H1 (cell line): ENCODE results near the gene GUCY2C. TPM values are rescaled to one million over a fixed set of nuclear protein-coding genes. Genes with fewer than 3 reads are reported as not detected.

Source experiments
- CTCF ChIA-PET: fragments of 300-600 bp; sonication (Branson Sonifier 250); formaldehyde crosslinking; loops from one replicate; lab custom pipeline; 2021; ENCODE audit not compliant: partially characterized antibody; lab: Charles Lee
- POLR2A ChIA-PET: fragments of 300-600 bp; sonication (Branson Sonifier 250); formaldehyde crosslinking; loops from one replicate; lab custom pipeline; 2021; ENCODE audit warnings: inconsistent platforms; ENCODE audit not compliant: partially characterized antibody; lab: Charles Lee
- DNase-seq, 2 experiments: peaks; one replicate each; pipeline versions ENCODE4 v3.0.0 to v3.0.0-alpha.2; 2010 to 2022; ENCODE audit warnings: low spot score in 2 of 2, low read depth in 1 of 2, mixed read lengths in 1 of 2
- FAIRE-seq: peaks from 2 replicates; lab custom pipeline; 2011; peaks lifted over from hg19 to GRCh38; lab: Jason Lieb, UNC
- H2AFZ ChIP-seq: 2 replicates; pipeline ENCODE4 v1.8.1; 2012; ENCODE audit warnings: low read length, inconsistent platforms
- H2AK5ac ChIP-seq: 2 replicates; pipeline ENCODE4 v1.6.1; 2013; ENCODE audit warnings: low read depth, low read length
- H2BK120ac ChIP-seq: replicated peaks from 2 replicates; pipeline ENCODE3; 2013; ENCODE audit warnings: low read depth, low read length, inconsistent platforms
- H2BK12ac ChIP-seq: 2 replicates; pipeline ENCODE4 v1.6.1; 2013; ENCODE audit warnings: low read depth, low read length
- H2BK15ac ChIP-seq: 2 replicates; pipeline ENCODE4 v1.6.1; 2013; ENCODE audit warnings: low read length
- H2BK20ac ChIP-seq: 2 replicates; pipeline ENCODE4 v1.6.1; 2013; ENCODE audit warnings: low read length
- H2BK5ac ChIP-seq: 2 replicates; pipeline ENCODE4 v1.6.1; 2013; ENCODE audit warnings: low read depth, low read length
- H3K14ac ChIP-seq: 2 replicates; pipeline ENCODE4 v1.6.1; 2013; ENCODE audit warnings: inconsistent platforms; ENCODE audit not compliant: insufficient read length
- H3K18ac ChIP-seq: 2 replicates; pipeline ENCODE4 v1.6.1; 2013; ENCODE audit warnings: low read length; ENCODE audit errors: extremely low read depth
- H3K23ac ChIP-seq: 2 replicates; pipeline ENCODE4 v1.6.1; 2013; ENCODE audit warnings: inconsistent platforms; ENCODE audit not compliant: insufficient read length
- H3K23me2 ChIP-seq: 2 replicates; pipeline ENCODE4 v1.6.1; 2013; ENCODE audit warnings: low read depth, low read length
- H3K27ac ChIP-seq: 2 replicates; pipeline ENCODE4 v1.6.1; 2011; ENCODE audit warnings: low read depth, low read length, inconsistent platforms
- H3K27me3 ChIP-seq, 4 experiments: replicated peaks in 1 of 4; 1 replicate in 1 of 4; 2 replicates in 3 of 4; pipeline versions ENCODE4 v1.6.1 to v1.8.1; 2011 to 2013; ENCODE audit warnings: low read length in 3 of 4, mild to moderate bottlenecking in 3 of 4, inconsistent platforms in 2 of 4, mixed read lengths in 2 of 4, moderate library complexity in 1 of 4; ENCODE audit not compliant: control insufficient read depth in 3 of 4, insufficient read depth in 3 of 4; ENCODE audit errors: extremely low read depth in 1 of 4
- H3K36me3 ChIP-seq, 4 experiments: 2 replicates each; pipeline versions ENCODE4 v1.6.1 to v1.8.1; 2011 to 2013; ENCODE audit warnings: mild to moderate bottlenecking in 4 of 4, low read length in 3 of 4, moderate library complexity in 2 of 4, control low read depth in 1 of 4, inconsistent platforms in 1 of 4; ENCODE audit not compliant: insufficient read depth in 4 of 4, control insufficient read depth in 2 of 4
- H3K4ac ChIP-seq: replicated peaks from 2 replicates; pipeline ENCODE3; 2013; ENCODE audit warnings: low read length, low read depth, mixed read lengths, inconsistent platforms; ENCODE audit not compliant: insufficient read length
- H3K4me1 ChIP-seq, 4 experiments: replicated peaks in 1 of 4; 1 replicate in 1 of 4; 2 replicates in 3 of 4; pipeline versions ENCODE4 v1.6.1 to v1.8.1; 2011 to 2013; ENCODE audit warnings: low read length in 3 of 4, inconsistent platforms in 2 of 4, mixed read lengths in 1 of 4; ENCODE audit not compliant: insufficient read depth in 4 of 4, control insufficient read depth in 3 of 4
- H3K4me2 ChIP-seq, 2 experiments: 2 replicates each; pipeline versions ENCODE4 v1.6.1 to v1.8.1; 2011 to 2013; ENCODE audit warnings: low read depth in 2 of 2, low read length in 2 of 2, control low read depth in 1 of 2, inconsistent platforms in 1 of 2, mild to moderate bottlenecking in 1 of 2; ENCODE audit not compliant: insufficient read depth in 1 of 2
- H3K4me3 ChIP-seq, 4 experiments: fragments of 200-600, 300-600 bp in 1 of 4; sonication (generic), shearing (Covaris generic), sonication (Bioruptor Twin) in 1 of 4; 2 replicates each; pipeline versions ENCODE4 v1.5.1 to v1.8.1; 2011 to 2016; ENCODE audit warnings: low read length in 4 of 4, low read depth in 3 of 4, control low read depth in 2 of 4, inconsistent platforms in 2 of 4, mild to moderate bottlenecking in 2 of 4, mixed read lengths in 1 of 4, moderate library complexity in 1 of 4; ENCODE audit not compliant: insufficient read depth in 2 of 4; ENCODE audit errors: extremely low read depth in 1 of 4
- H3K56ac ChIP-seq: replicated peaks from 2 replicates; pipeline ENCODE3; 2013; ENCODE audit warnings: low read depth, mild to moderate bottlenecking, mixed read lengths, low read length, inconsistent platforms; ENCODE audit not compliant: insufficient read length
- H3K79me1 ChIP-seq: 2 replicates; pipeline ENCODE4 v1.6.1; 2013; ENCODE audit warnings: low read depth, low read length, control low read depth
- H3K79me2 ChIP-seq, 2 experiments: 2 replicates each; pipeline versions ENCODE4 v1.6.1 to v1.8.1; 2012 to 2013; ENCODE audit warnings: low read length in 2 of 2, mild to moderate bottlenecking in 2 of 2, inconsistent platforms in 1 of 2; ENCODE audit not compliant: insufficient read depth in 2 of 2, control insufficient read depth in 1 of 2
- H3K9ac ChIP-seq, 4 experiments: replicated peaks in 1 of 4; 1 replicate in 1 of 4; 2 replicates in 3 of 4; pipeline versions ENCODE4 v1.6.1 to v1.8.1; 2011 to 2013; ENCODE audit warnings: low read depth in 3 of 4, low read length in 3 of 4, control low read depth in 2 of 4, mild to moderate bottlenecking in 2 of 4, moderate library complexity in 2 of 4, inconsistent platforms in 1 of 4; ENCODE audit errors: extremely low read depth in 1 of 4
- H3K9me3 ChIP-seq, 2 experiments: 2 replicates each; pipeline versions ENCODE4 v1.6.1 to v1.8.1; 2012 to 2013; ENCODE audit warnings: mild to moderate bottlenecking in 2 of 2, moderate library complexity in 2 of 2, control low read depth in 1 of 2, inconsistent platforms in 1 of 2, low read depth in 1 of 2, low read length in 1 of 2, mixed read lengths in 1 of 2; ENCODE audit not compliant: insufficient read depth in 2 of 2
- H4K20me1 ChIP-seq, 2 experiments: replicated peaks in 1 of 2; 2 replicates each; pipeline versions ENCODE3 to v1.8.1; 2011 to 2013; ENCODE audit warnings: inconsistent platforms in 2 of 2, low read length in 2 of 2, mild to moderate bottlenecking in 1 of 2; ENCODE audit not compliant: insufficient read depth in 2 of 2, control insufficient read depth in 1 of 2
- H4K5ac ChIP-seq: 2 replicates; pipeline ENCODE4 v1.6.1; 2013; ENCODE audit warnings: low read length, low read depth, mixed read lengths, inconsistent platforms; ENCODE audit not compliant: insufficient read length
- H4K8ac ChIP-seq: 2 replicates; pipeline ENCODE4 v1.8.0; 2013; ENCODE audit warnings: mild to moderate bottlenecking, moderate library complexity, low read length, inconsistent platforms; ENCODE audit not compliant: insufficient read depth; ENCODE audit errors: extremely low read depth
- H4K91ac ChIP-seq: replicated peaks from 2 replicates; pipeline ENCODE3; 2013; ENCODE audit warnings: low read length, mixed read lengths, inconsistent platforms; ENCODE audit not compliant: insufficient read length
- CBX8 ChIP-seq: fragments of 300-800, 300-1000 bp; sonication (generic); IDR thresholded peaks from 2 replicates; pipeline ENCODE4 v1.7.1; 2016; ENCODE audit warnings: low read depth, low read length, borderline replicate concordance
- CEBPB ChIP-seq: IDR thresholded peaks from 2 replicates; pipeline ENCODE4 v1.6.1; 2012; ENCODE audit warnings: low read depth, low read length
- CHD1 ChIP-seq: IDR thresholded peaks from 2 replicates; pipeline ENCODE4 v1.6.1; 2012; ENCODE audit warnings: low read depth, low read length, improper control_type of control experiment
- CTCF ChIP-seq, 3 experiments: IDR thresholded peaks; 1 replicate in 2 of 3; 2 replicates in 1 of 3; pipeline versions ENCODE4 v1.5.1 to v1.6.1; 2011; ENCODE audit warnings: low read length in 3 of 3, mild to moderate bottlenecking in 3 of 3, inconsistent platforms in 2 of 3, low read depth in 1 of 3, moderate library complexity in 1 of 3; ENCODE audit not compliant: insufficient read depth in 1 of 3; ENCODE audit errors: control extremely low read depth in 1 of 3
- EGR1 ChIP-seq: IDR thresholded peaks from 2 replicates; pipeline ENCODE4 v1.6.1; 2011; ENCODE audit warnings: low read depth, low read length, borderline replicate concordance
- EP300 ChIP-seq, 2 experiments: IDR thresholded peaks; 1 replicate in 1 of 2; 2 replicates in 1 of 2; pipeline ENCODE4 v1.6.1; 2011 to 2012; ENCODE audit warnings: low read depth in 2 of 2, low read length in 2 of 2, mild to moderate bottlenecking in 2 of 2, borderline replicate concordance in 1 of 2, inconsistent platforms in 1 of 2, moderate library complexity in 1 of 2
- FOSL1 ChIP-seq: IDR thresholded peaks from 2 replicates; pipeline ENCODE4 v1.6.1; 2011; ENCODE audit warnings: mild to moderate bottlenecking, low read depth, low read length, moderate library complexity; ENCODE audit not compliant: insufficient read depth
- JUND ChIP-seq: IDR thresholded peaks from 2 replicates; pipeline ENCODE4 v1.6.1; 2011; ENCODE audit warnings: mild to moderate bottlenecking, improper control_type of control experiment, low read length
- SIX5 ChIP-seq: IDR thresholded peaks from 2 replicates; pipeline ENCODE4 v1.6.1; 2011; ENCODE audit warnings: mild to moderate bottlenecking, low read depth, low read length
- SP2 ChIP-seq: IDR thresholded peaks from 2 replicates; pipeline ENCODE4 v1.6.1; 2012; ENCODE audit warnings: mild to moderate bottlenecking, low read length, inconsistent platforms
- WGBS, 2 experiments: shearing (Covaris generic) in 1 of 2; methylation state at CpG; one replicate each; pipeline versions ENCODE4 v1.1.6 to v1.1.7; 2013 to 2015; ENCODE audit warnings: low lambda C conversion rate in 2 of 2, mixed read lengths in 2 of 2, inconsistent platforms in 1 of 2, low coverage in 1 of 2, missing lambda C conversion rate in 1 of 2; ENCODE audit not compliant: insufficient replicate concordance in 2 of 2, insufficient coverage in 1 of 2, insufficient read length in 1 of 2; ENCODE audit errors: extremely low coverage in 1 of 2, missing lambda C conversion rate in 1 of 2; 5-methylcytosine and 5-hydroxymethylcytosine counted together
- polyA plus RNA-seq, 7 experiments: library from polyadenylated mRNA; depleted of rRNA in 3 of 7; stranded (reverse) in 5 of 7; unstranded in 2 of 7; fragments of >200 nt in 5 of 7; fragments of 200-250 nt in 2 of 7; gene quantifications; 1 replicate in 5 of 7; 2 replicates in 1 of 7; 4 replicates in 1 of 7; pipeline versions ENCODE4 v1.2.1 to v1.2.3, GENCODE V29; 2011 to 2013; ENCODE audit warnings: missing spikeins in 2 of 7, mixed read lengths in 2 of 7
- total RNA-seq: library from RNA; stranded (reverse); fragmentation: NEBNext Ultra II Directional; extraction: Animal tissue kit (Norgen Biotek cat#: 25700); gene quantifications from 2 replicates; pipeline ENCODE4 v1.2.1, GENCODE V29; 2021
- TF ChIP-seq, protein P1 (sequence below): IDR thresholded peaks from 2 replicates; pipeline ENCODE4 v1.6.1; 2011; ENCODE audit warnings: low read depth, mild to moderate bottlenecking, low read length; ENCODE audit not compliant: insufficient read depth

Gene GUCY2C
- total and polyA plus RNA-seq, 2 of the 8 experiments (the other 6 are each of a cell fraction or from before 2014, with no cell fraction given) = 1.9 to 3.2 TPM

DNA sequence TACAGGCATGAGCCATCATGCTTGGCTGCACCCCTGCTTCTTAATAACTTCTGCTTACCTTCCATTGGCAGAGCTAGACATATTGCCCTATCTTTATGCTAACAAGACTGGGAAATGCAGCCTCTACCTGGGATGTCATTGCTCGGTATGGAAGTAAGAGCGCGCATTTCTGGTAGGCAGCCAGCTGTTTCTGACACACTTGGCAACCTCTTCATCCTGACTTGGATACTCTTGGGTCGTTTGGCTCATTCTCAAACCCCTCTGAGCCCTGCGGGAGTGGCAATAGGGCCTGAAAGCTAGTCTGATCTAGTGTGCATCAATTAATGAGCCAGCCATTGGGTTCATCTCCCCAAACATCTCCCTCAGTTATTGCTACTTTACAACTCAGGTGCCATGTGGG is 123.3 kb downstream of the GUCY2C start:
- WGBS, 2 experiments = 89% methylated on average over 5 of the region's 5 CpGs; no CpG with 5 or more reads in 1 of the 2 experiments
- FAIRE-seq = no peak

More for the DNA sequence above, 123.3 kb downstream of the GUCY2C start:
- no peaks in the 10 kb centered on the region for H3K9me3 ChIP-seq
- no peak overlapping the region for H3K18ac ChIP-seq
- no peak overlapping the region for H2BK15ac ChIP-seq
- CTCF ChIA-PET = interaction anchor here (0.9 to 3.4 kb wide), 16 partner anchors 9 to 335 kb away, joined by 3 to 31 read pairs (median 5); no protein-coding TSS in a partner anchor
- H3K27ac ChIP-seq = no peak overlapping the region
- peaks cover 0 to 2% (median 0%) of the 10 kb centered on the region in 4 experiments; a peak in 2 of 7 replicates for H3K27me3 ChIP-seq
- no peak overlapping the region for H3K14ac ChIP-seq
- H3K4me3 ChIP-seq = no peak overlapping the region
- no peak overlapping the region for H4K91ac ChIP-seq
- H2AFZ ChIP-seq = no peak overlapping the region
- POLR2A ChIA-PET = no interaction called here
- H2BK120ac ChIP-seq = no peak overlapping the region
- TF ChIP-seq FOSL1 = no peak
- TF ChIP-seq CBX8 = no peak
- no peak for TF ChIP-seq SP2
- TF ChIP-seq CTCF (IDR thresholded peaks at IDR 0.05; ENCODE audit: control extremely low read depth in 1 of 3, insufficient read depth in 1 of 3, low read depth in 1 of 3, low read length in 3 of 3) = no peak
- TF ChIP-seq JUND = no peak
- TF ChIP-seq CHD1 = no peak
- TF ChIP-seq, protein P1, sequence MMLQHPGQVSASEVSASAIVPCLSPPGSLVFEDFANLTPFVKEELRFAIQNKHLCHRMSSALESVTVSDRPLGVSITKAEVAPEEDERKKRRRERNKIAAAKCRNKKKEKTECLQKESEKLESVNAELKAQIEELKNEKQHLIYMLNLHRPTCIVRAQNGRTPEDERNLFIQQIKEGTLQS = no peak
- TF ChIP-seq EP300 (IDR thresholded peaks at IDR 0.05; ENCODE audit: borderline replicate concordance in 1 of 2, low read depth in 2 of 2, low read length in 2 of 2) = no peak
- no peak for TF ChIP-seq CEBPB
- no peak for TF ChIP-seq SIX5
- no peak for TF ChIP-seq EGR1
- no peak overlapping the region for H2AK5ac ChIP-seq
- peaks cover 0 to 2% (median 0%) of the 10 kb centered on the region in 4 experiments; a peak in 1 of 7 replicates for H3K4me1 ChIP-seq
- H2BK12ac ChIP-seq = no peak overlapping the region
- no peak overlapping the region for H3K9ac ChIP-seq
- H3K36me3 ChIP-seq = no peaks in the 10 kb centered on the region
- H3K56ac ChIP-seq = no peak overlapping the region
- no peak overlapping the region for H4K8ac ChIP-seq
- H2BK20ac ChIP-seq = no peak overlapping the region
- peaks cover 2% of the 10 kb centered on the region; the same call in 1 of the 2 replicates for H3K23me2 ChIP-seq
- no peaks in the 10 kb centered on the region for H3K79me2 ChIP-seq
- no peaks in the 10 kb centered on the region for H4K20me1 ChIP-seq
- H3K4me2 ChIP-seq = no peak overlapping the region
- no peaks in the 10 kb centered on the region; the same call in 1 of the 2 replicates for H3K79me1 ChIP-seq
- DNase-seq = no peak
- no peak overlapping the region for H3K23ac ChIP-seq
- H2BK5ac ChIP-seq = no peak overlapping the region
- H4K5ac ChIP-seq = no peak overlapping the region
- H3K4ac ChIP-seq = no peak overlapping the region
